Measurements from ENCODE around the gene GOSR1.

- TF ChIP-seq, protein P1, sequence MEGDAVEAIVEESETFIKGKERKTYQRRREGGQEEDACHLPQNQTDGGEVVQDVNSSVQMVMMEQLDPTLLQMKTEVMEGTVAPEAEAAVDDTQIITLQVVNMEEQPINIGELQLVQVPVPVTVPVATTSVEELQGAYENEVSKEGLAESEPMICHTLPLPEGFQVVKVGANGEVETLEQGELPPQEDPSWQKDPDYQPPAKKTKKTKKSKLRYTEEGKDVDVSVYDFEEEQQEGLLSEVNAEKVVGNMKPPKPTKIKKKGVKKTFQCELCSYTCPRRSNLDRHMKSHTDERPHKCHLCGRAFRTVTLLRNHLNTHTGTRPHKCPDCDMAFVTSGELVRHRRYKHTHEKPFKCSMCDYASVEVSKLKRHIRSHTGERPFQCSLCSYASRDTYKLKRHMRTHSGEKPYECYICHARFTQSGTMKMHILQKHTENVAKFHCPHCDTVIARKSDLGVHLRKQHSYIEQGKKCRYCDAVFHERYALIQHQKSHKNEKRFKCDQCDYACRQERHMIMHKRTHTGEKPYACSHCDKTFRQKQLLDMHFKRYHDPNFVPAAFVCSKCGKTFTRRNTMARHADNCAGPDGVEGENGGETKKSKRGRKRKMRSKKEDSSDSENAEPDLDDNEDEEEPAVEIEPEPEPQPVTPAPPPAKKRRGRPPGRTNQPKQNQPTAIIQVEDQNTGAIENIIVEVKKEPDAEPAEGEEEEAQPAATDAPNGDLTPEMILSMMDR (conservative IDR thresholded peaks at IDR 0.05): no peak
- no peak for TF ChIP-seq EZH2 (IDR thresholded peaks at IDR 0.05; ENCODE audit: low read depth)
These were observed 82.4 kb downstream of the GOSR1 start for GRCh38 chr17:30559656-30560055.
